ENCODE measurements around the gene ZMYM1.
"Not testable (repeated sequence)": the region's sequence is repeated elsewhere in the genome, so short reads cannot be mapped to it uniquely, and the experiment has no call there.

Gene ZMYM1

GRCh38 chr1:35136780-35137179 is 57.6 kb downstream of the ZMYM1 start:
- Histone ChIP-seq H3K9ac (ENCODE audit: low read length) (no peak overlapping the region), H3K4me2 (ENCODE audit: low read length) (no peak overlapping the region)

GRCh38 chr1:35137590-35137989 is 58.4 kb downstream of the ZMYM1 start:
- not testable (repeated sequence) for H3K36me3 ChIP-seq (ENCODE audit: insufficient read depth, low read length); H3K27ac ChIP-seq (ENCODE audit: low read depth, low read length, poor library complexity, severe bottlenecking); H3K4me3 ChIP-seq (ENCODE audit: low read depth, low read length, poor library complexity, severe bottlenecking); H3K9ac ChIP-seq (ENCODE audit: low read length); H3K4me1 ChIP-seq (ENCODE audit: insufficient read depth, low read length, severe bottlenecking); H3K27me3 ChIP-seq (ENCODE audit: insufficient read depth, low read length); H4K20me1 ChIP-seq (ENCODE audit: insufficient read depth, low read length); H3K4me2 ChIP-seq (ENCODE audit: low read length); H3K79me2 ChIP-seq (ENCODE audit: insufficient read depth, low read length); H3K9me2 ChIP-seq (ENCODE audit: low read depth, low read length); H2AFZ ChIP-seq (ENCODE audit: low read length); H3K9me3 ChIP-seq (ENCODE audit: low read length); H3F3A ChIP-seq (ENCODE audit: insufficient read depth, low read length)

More at GRCh38 chr1:35136780-35137179, 57.6 kb downstream of the ZMYM1 start:
- Histone ChIP-seq H4K20me1 (ENCODE audit: insufficient read depth, low read length) (no peaks in the 10 kb centered on the region), H3K4me3 (ENCODE audit: low read depth, low read length, poor library complexity, severe bottlenecking) (no peak overlapping the region), H3K27me3 (ENCODE audit: insufficient read depth, low read length) (no peaks in the 10 kb centered on the region), H3K36me3 (ENCODE audit: insufficient read depth, low read length) (no peaks in the 10 kb centered on the region), H3K79me2 (ENCODE audit: insufficient read depth, low read length) (no peaks in the 10 kb centered on the region), H3K27ac (ENCODE audit: low read depth, low read length, poor library complexity, severe bottlenecking) (no peak overlapping the region), H3K9me3 (ENCODE audit: low read length) (no peaks in the 10 kb centered on the region), H3K9me2 (ENCODE audit: low read depth, low read length) (no peaks in the 10 kb centered on the region), H3F3A (ENCODE audit: insufficient read depth, low read length) (no peaks in the 10 kb centered on the region), H3K4me1 (ENCODE audit: insufficient read depth, low read length, severe bottlenecking) (no peaks in the 10 kb centered on the region), H2AFZ (ENCODE audit: low read length) (no peak overlapping the region)
- TF ChIP-seq EZH2 (IDR thresholded peaks at IDR 0.05; ENCODE audit: borderline replicate concordance, low read length) (no peak), CTCF (IDR thresholded peaks at IDR 0.05; ENCODE audit: low read length) (no peak)

DNA sequence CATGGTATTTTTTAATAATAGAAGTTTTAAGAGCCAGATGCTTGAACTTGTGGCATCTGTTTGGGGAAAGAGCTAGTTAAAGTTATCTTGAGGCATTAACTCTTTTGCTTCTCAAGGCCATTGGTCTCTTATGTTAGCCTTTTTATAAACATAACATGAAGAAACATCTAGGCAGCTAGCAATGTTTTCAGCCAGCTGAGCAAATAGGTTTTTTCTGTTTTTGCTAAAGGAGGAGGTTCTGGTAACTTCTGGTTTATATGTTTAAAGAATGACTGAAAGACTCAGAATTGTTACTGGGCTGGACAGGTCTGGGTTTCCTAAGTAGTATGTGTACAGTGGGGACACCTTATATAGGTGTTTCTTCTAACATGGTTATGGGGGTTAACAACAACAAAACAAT is 63.1 kb downstream of the ZMYM1 start:
- not testable (repeated sequence) for H3K9ac ChIP-seq (ENCODE audit: low read length); H3F3A ChIP-seq (ENCODE audit: insufficient read depth, low read length); H3K79me2 ChIP-seq (ENCODE audit: insufficient read depth, low read length); H3K36me3 ChIP-seq (ENCODE audit: insufficient read depth, low read length); H3K4me1 ChIP-seq (ENCODE audit: insufficient read depth, low read length, severe bottlenecking); H3K9me3 ChIP-seq (ENCODE audit: low read length); H3K27ac ChIP-seq (ENCODE audit: low read depth, low read length, poor library complexity, severe bottlenecking); H3K27me3 ChIP-seq (ENCODE audit: insufficient read depth, low read length); H3K4me3 ChIP-seq (ENCODE audit: low read depth, low read length, poor library complexity, severe bottlenecking); H4K20me1 ChIP-seq (ENCODE audit: insufficient read depth, low read length); H3K9me2 ChIP-seq (ENCODE audit: low read depth, low read length); H2AFZ ChIP-seq (ENCODE audit: low read length); H3K4me2 ChIP-seq (ENCODE audit: low read length)

DNA sequence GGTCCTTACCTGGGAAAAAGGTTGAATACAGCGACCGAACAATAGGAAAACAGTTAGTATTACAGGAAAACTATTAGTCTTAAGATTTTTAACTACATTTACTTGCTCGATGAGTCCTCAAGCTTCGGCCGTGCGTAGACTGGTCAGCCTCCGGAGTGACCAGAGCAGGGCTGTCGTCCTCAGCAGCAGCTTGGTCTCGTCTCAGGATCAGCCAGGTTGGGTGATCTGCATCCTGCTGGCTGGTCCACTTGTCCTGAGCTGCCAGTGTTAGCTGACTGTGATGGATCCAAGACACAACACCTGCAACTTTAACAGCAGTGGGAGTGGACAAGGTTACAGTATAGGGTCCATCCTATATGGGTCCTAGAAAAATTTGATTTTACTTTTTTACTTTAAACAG is 63.5 kb downstream of the ZMYM1 start:
- not testable (repeated sequence) for H3K36me3 ChIP-seq (ENCODE audit: insufficient read depth, low read length); H4K20me1 ChIP-seq (ENCODE audit: insufficient read depth, low read length); H3F3A ChIP-seq (ENCODE audit: insufficient read depth, low read length); H3K27ac ChIP-seq (ENCODE audit: low read depth, low read length, poor library complexity, severe bottlenecking); H3K4me1 ChIP-seq (ENCODE audit: insufficient read depth, low read length, severe bottlenecking); H2AFZ ChIP-seq (ENCODE audit: low read length); H3K9ac ChIP-seq (ENCODE audit: low read length); H3K27me3 ChIP-seq (ENCODE audit: insufficient read depth, low read length); H3K4me3 ChIP-seq (ENCODE audit: low read depth, low read length, poor library complexity, severe bottlenecking); H3K79me2 ChIP-seq (ENCODE audit: insufficient read depth, low read length); H3K4me2 ChIP-seq (ENCODE audit: low read length); H3K9me3 ChIP-seq (ENCODE audit: low read length); H3K9me2 ChIP-seq (ENCODE audit: low read depth, low read length)
